Measurements from ENCODE around the gene LEMD1. TPM values are rescaled to one million over a fixed set of nuclear protein-coding genes. Genes with fewer than 3 reads are reported as not detected.
A peak's percentile ranks its signal among the peaks of the same experiment; 100 is the strongest.

LEMD1 gene
- total and polyA plus RNA-seq, 3 donors from 2014 or later: 35.2 to 83.2 (median 71.1) TPM

- Histone ChIP-seq H3K4me1 (peaks cover 20% of the 10 kb centered on the region), H3K9me3 (no peaks in the 10 kb centered on the region), H3K27me3 (no peaks in the 10 kb centered on the region), H3K36me3 (ENCODE audit: low read depth, missing control alignments) (no peaks in the 10 kb centered on the region), H3K4me3 (no peak overlapping the region), H3K27ac (no peak overlapping the region)
- intact Hi-C loops (cut with DNase I; ENCODE audit: low total_unique reads): no loop called here
- TF ChIP-seq CTCF (IDR thresholded peaks at IDR 0.05) (no peak), POLR2A (IDR thresholded peaks at IDR 0.05) (no peak)
- 51 to 62% methylated on average over 6 of the region's 6 CpGs for WGBS, 2 donors
- DNase-seq: no peak
These were observed 37.1 kb upstream of the LEMD1 start for GRCh38 chr1:205458777-205459566.

GRCh38 chr1:205456868-205457745 is 35.3 kb upstream of the LEMD1 start:
- intact Hi-C loops (cut with DNase I; ENCODE audit: low total_unique reads): no loop called here
- Histone ChIP-seq H3K9me3 (no peaks in the 10 kb centered on the region), H3K4me3 (peak overlapping the region; percentile 32 to 36), H3K27ac (no peak overlapping the region), H3K4me1 (peaks cover 27% of the 10 kb centered on the region), H3K27me3 (no peaks in the 10 kb centered on the region), H3K36me3 (ENCODE audit: low read depth, missing control alignments) (no peaks in the 10 kb centered on the region)
- TF ChIP-seq POLR2A (IDR thresholded peaks at IDR 0.05): no peak
- TF ChIP-seq CTCF (IDR thresholded peaks at IDR 0.05): no peak
- no peak for DNase-seq
- 3 to 5% methylated on average over 49 to 51 of the region's 74 CpGs for WGBS, 2 donors

GRCh38 chr1:205456383-205456867 is 34.6 kb upstream of the LEMD1 start:
- no peak for DNase-seq
- Histone ChIP-seq H3K9me3 (no peaks in the 10 kb centered on the region), H3K4me1 (peaks cover 31% of the 10 kb centered on the region), H3K27ac (no peak overlapping the region), H3K27me3 (no peaks in the 10 kb centered on the region), H3K36me3 (ENCODE audit: low read depth, missing control alignments) (no peaks in the 10 kb centered on the region), H3K4me3 (peak overlapping the region; percentile 32 to 36)
- 0 to 2% methylated on average over 1 to 46 of the region's 47 CpGs for WGBS, 2 donors
- intact Hi-C loops (cut with DNase I; ENCODE audit: low total_unique reads): no loop called here
- no peak for TF ChIP-seq POLR2A (IDR thresholded peaks at IDR 0.05)
- no peak for TF ChIP-seq CTCF (IDR thresholded peaks at IDR 0.05)

GRCh38 chr1:205455581-205456382 is 33.9 kb upstream of the LEMD1 start, which contains the start of gene BLACAT1:
Gene BLACAT1 (minus strand): TSS chr1:205456045.
- 4 to 5% methylated on average over 29 to 53 of the region's 53 CpGs for WGBS, 2 donors
- Histone ChIP-seq H3K27me3 (no peaks in the 10 kb centered on the region), H3K9me3 (no peaks in the 10 kb centered on the region), H3K27ac (no peak within 1 kb of the TSS), H3K4me3 (peak within 1 kb of the TSS; percentile 32 to 36), H3K36me3 (ENCODE audit: low read depth, missing control alignments) (no peaks in the 10 kb centered on the region), H3K4me1 (peaks cover 38% of the 10 kb centered on the region)
- no peak for DNase-seq
- no peak for TF ChIP-seq POLR2A (IDR thresholded peaks at IDR 0.05)
- TF ChIP-seq CTCF (IDR thresholded peaks at IDR 0.05): no peak
- intact Hi-C loops (cut with DNase I; ENCODE audit: low total_unique reads): no loop called here
